Kidney glomerular epithelial cell (primary cell): Measurements from ENCODE around the gene TMEM40.
"Not testable (repeated sequence)": the region's sequence is repeated elsewhere in the genome, so short reads cannot be mapped to it uniquely, and the experiment has no call there.

Experiments used
- DNase-seq: peaks from one replicate; lab custom pipeline; 2025; lab: John Stamatoyannopoulos, UW

The TMEM40 gene

GRCh38 chr3:12716605-12717151 lies 42.4 kb downstream of the TMEM40 start:
- DNase-seq, result peak; percentile 62

GRCh38 chr3:12714278-12714677 lies 44.8 kb downstream of the TMEM40 start:
- no peak for DNase-seq

GRCh38 chr3:12710062-12710461 lies 49.0 kb downstream of the TMEM40 start:
- DNase-seq, result no peak

- no peak for DNase-seq
Measured at GRCh38 chr3:12709334-12709733, 49.7 kb downstream of the TMEM40 start.

- DNase-seq, result peak; percentile 64
Measured at GRCh38 chr3:12708584-12709192, 50.4 kb downstream of the TMEM40 start.

GRCh38 chr3:12707449-12707848 lies 51.6 kb downstream of the TMEM40 start:
- DNase-seq, result no peak

GRCh38 chr3:12706504-12707253 lies 52.4 kb downstream of the TMEM40 start:
- DNase-seq, result peak; percentile 70

GRCh38 chr3:12705981-12706380 lies 53.1 kb downstream of the TMEM40 start:
- no peak for DNase-seq

- DNase-seq, result no peak
Measured at GRCh38 chr3:12705374-12705926, 53.6 kb downstream of the TMEM40 start.

- no peak for DNase-seq
Measured at GRCh38 chr3:12702501-12702900, 56.6 kb downstream of the TMEM40 start.

- not testable (repeated sequence) for DNase-seq
Measured at GRCh38 chr3:12701601-12702000, 57.5 kb downstream of the TMEM40 start.

GRCh38 chr3:12700800-12701199 lies 58.3 kb downstream of the TMEM40 start:
- no peak for DNase-seq

- DNase-seq, result no peak
Measured at GRCh38 chr3:12695916-12696315, 63.1 kb downstream of the TMEM40 start.

- DNase-seq, result no peak
Measured at GRCh38 chr3:12695112-12695511, 63.9 kb downstream of the TMEM40 start.

- no peak for DNase-seq
Measured at GRCh38 chr3:12692444-12692843, 66.6 kb downstream of the TMEM40 start.

- no peak for DNase-seq
Measured at GRCh38 chr3:12689997-12690711, 68.9 kb downstream of the TMEM40 start.

GRCh38 chr3:12687948-12688347 lies 71.1 kb downstream of the TMEM40 start:
- DNase-seq, result no peak

GRCh38 chr3:12686096-12686495 lies 73.0 kb downstream of the TMEM40 start:
- DNase-seq, result no peak
